NCI-H128 (cell line): ENCODE measurements around the gene ANTXR1.
A peak's percentile ranks its signal among the peaks of the same experiment; 100 is the strongest.

Experiments used
- DNase-seq: peaks from one replicate; lab custom pipeline; 2025; ENCODE audit not compliant: unreplicated experiment; lab: John Stamatoyannopoulos, UW

Gene ANTXR1

DNA sequence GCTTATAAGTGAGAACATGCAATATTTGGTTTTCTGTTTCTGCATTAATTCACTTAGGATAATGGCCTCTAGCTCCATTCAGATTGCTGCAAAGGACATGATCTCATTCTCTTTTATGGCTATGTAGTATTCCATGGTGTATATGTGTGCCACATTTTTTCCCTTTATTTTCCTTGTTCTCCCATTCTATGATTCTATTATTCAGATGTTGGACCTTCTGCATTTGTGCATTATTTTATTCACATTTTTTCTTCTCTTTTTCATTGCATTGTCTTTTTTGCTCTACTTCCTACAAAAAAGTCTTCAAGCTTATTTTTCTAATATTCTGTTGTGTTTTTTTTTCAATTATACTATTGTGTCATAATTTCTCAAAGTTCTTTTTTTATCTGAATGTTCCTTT lies 11.1 kb upstream of the ANTXR1 start:
- no peak for DNase-seq

DNA sequence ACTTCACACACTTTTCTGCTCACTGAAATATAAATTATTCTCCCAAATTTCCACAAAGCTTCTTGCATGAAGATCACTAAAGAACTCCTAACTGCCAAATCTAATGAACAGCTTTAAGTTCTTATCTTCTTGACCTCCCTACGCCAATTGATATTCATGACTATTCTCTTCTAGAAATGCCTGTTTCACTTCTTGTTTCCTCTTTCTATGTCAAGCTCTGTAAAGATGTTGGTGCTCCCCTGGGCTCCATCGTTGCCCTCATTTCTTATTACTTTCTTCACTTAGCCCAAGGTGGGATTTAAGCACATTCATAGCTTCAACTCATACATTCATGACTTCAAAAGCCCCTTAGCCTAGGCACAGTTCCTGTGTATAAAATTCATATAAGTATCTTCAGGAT lies 9.2 kb upstream of the ANTXR1 start:
- DNase-seq, result no peak

GRCh38 chr2:69007169-69007568 lies 5.8 kb upstream of the ANTXR1 start:
- DNase-seq, result no peak

DNA sequence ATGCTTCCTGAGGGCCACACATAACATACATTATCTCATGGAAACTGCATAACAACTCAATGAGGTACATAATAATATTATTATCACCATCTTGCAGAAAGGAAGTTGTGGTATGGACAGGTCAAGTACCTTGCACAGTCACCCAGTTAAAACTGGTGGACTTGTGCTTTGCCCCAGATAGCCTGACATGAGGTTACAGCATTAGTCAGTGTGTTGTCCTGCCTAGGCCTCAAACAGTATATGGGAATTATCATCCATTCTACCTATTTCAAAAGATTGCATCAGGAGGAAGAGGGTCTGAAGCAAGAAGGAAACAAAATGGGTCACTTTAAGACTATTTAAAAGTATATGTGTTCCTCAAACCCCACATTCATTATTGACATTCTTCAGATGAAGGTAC lies 5.4 kb upstream of the ANTXR1 start:
- DNase-seq, result no peak

GRCh38 chr2:69010437-69011194 lies 2.4 kb upstream of the ANTXR1 start:
- DNase-seq, result no peak

GRCh38 chr2:69011611-69012157 lies 1.3 kb upstream of the ANTXR1 start:
- no peak for DNase-seq

DNA sequence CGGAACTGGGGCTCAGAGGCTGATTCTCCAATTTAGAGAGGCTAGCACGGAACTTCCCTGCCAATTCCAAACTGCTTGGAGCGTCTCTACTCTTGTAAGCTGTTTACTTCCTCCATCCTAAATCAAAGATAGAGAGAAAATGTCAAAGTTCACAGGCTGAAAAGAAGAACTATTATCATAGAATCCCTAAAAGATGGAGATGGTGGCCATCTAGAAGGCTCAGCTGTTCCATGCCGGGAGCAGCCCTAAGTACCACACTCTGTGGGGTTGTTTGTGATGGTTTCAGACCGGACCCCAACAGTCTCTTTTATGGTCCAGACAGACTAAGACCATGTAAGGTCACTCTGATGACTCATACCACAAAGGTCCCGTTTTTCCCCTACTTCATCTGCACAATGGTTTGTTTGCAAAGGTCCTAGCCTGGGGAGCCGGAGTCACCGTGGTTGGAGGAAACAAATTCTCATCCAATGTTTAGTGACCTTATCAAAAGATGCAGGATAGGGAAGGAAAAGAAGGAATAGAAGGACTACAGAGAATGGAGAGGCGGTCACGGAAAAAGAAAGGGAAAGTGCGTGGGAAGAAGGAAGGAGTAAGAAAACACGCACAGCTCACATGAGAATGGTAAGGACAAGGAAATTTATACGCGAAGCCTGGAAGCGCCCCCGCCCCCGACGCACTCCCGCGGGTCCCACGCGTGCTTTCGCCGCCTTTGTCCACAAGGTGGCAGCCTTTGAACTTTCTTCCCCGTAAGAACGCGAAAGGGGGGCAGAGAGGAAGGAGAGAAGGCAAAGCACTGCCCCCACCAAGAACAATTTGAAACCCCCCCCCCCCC lies 453 bp upstream of the ANTXR1 start:
- peak; percentile 30 for DNase-seq

DNA sequence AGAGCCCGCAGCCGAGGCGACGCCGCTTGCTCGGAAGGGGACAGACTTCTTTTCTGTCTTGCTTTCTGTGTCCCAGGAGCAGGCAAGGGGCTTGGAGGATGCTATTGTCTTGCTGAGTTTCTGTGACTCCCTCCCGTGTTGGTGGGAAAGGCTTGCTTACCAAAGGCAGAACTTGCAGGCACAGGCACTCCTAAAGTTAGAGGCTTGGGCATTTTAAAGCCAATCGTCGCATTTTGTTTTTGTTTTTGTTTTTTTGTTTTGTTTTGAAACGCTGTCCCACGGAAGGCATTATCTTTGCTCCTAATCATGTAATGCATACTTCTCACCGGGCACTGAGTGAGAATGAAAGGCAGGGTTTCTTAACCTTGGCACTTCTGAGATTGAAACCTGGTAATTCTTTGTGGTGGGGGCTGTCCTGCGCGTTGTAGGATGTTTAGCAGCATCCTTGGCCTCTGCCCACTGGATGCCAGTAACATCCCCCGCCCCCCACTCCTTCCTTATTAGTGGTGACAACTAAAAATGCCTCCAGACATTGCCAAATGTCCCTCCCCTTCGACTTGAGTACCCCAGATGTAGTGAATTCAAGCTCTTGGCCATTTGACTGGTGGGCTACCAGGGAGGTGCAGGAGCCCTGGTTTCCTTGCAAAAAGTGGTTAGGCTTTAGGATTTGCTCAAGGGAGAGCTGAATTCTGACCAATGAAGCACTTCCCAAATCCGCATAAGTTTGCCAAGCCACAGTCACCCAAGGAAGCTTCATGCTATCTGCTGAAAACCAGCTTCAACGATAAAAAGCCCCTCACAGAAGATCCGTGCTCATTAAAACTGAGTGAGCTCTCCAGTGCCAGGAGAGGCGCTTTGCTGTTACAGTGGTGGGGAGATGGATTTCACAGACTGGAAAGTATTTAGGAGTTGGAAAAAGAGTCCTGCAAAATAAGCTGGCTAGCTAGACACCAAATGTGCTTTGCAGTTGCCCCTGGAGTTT lies 1.2 kb downstream of the ANTXR1 start:
- DNase-seq, result no peak

GRCh38 chr2:69017080-69017479 lies 4.1 kb downstream of the ANTXR1 start:
- DNase-seq, result no peak

DNA sequence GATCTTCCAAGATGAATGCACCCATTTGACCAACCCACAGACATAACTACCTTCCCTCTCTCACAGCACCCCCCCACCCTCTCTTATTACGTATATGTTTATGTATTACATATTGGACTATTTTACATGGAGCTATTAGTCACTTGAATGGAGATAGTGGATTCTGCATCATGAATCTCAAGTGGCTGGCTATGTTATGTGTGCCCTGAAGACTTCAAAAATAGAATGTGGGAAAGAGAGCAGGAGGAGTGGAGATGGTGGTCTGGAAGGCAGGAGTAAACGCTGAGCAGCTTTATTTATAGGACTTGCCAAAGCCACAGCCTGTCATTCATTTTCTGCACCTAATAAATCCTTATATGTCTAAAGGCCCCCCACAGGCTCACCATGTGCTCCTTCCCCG lies 4.9 kb downstream of the ANTXR1 start:
- DNase-seq, result no peak

- DNase-seq, result no peak
Measured at GRCh38 chr2:69018678-69019095, 5.7 kb downstream of the ANTXR1 start.

DNA sequence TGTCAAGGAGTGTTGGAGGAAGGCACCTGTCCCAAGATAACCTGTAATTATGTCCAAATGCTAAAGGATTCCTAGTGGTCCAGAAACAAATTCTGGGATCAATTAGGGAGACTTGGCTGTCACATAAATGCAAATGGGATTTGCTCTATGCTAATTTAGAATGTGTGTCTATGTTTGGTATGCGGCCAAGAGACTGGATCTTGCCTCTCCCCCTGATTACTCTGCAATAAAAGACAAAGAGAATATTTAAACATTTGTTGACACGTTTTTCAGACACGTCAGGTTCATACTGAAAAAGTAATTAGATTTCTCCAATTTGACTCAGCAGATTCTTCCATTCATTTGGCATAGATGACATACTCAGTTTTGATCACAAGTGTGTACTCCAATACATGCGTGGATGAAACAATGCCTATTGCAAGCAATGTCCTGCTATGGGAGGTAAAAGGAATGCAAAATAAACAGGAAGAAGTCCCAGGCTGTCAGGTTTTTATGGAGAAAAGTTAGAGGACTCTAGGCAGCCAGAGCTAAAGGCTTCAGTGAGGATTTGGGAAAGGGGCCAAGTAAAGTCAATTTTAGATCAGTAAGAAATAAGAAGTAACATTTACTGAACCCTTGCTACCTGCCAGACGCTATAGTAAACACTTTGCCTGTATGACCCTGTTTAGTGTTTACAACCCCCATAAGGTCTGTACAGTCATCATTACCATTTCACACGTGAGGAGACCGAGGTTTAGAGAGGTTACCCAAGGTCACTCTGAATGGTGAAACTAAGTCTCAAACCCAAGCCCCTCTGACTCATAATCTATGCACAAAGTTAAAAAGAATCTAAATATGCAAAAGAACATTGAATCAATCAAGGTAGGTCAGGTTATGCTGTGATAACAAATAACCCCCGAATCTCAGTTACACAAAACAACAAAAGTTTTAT lies 7.8 kb downstream of the ANTXR1 start:
- DNase-seq, result no peak

DNA sequence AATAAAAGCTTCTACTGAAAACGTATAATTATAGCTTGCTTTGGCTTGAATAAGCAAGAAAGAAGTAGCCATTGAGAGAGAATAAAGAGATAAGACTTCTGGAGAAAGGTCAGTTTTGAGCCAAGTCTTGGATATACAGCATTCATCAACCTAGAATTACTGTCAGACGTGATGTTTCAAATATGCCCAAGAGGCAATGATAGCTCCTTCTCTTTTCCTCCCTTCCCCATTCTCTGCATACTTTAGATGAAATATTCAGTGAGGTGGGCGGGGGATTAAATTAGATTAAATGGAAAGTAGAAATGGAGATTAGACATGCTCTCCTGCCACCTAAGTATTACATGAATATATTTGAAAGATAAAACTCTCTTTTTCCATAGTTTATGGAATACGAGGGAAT lies 8.7 kb downstream of the ANTXR1 start:
- no peak for DNase-seq

- DNase-seq, result no peak
Measured at GRCh38 chr2:69022548-69022947, 9.6 kb downstream of the ANTXR1 start.

- DNase-seq, result no peak
Measured at GRCh38 chr2:69023236-69023635, 10.3 kb downstream of the ANTXR1 start.

DNA sequence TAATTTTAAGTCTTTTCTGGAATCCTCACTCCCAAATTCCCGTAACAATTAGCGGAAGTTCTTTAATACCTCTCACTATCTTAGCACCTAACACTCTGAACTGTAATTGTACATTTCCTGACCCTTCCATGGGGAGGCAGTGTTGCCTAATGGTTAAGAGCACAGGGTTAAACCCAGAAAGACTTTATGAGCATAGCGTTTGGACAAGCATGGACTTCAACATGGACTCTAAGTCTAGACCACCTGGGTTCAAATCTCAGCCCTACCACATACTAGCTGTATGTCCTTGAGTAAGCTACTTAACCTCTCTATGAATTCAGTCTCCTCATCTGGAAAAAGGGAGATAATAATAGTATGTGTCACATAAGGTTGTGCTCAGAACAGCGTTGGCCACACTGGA lies 13.0 kb downstream of the ANTXR1 start:
- no peak for DNase-seq

GRCh38 chr2:69026691-69027459 lies 13.9 kb downstream of the ANTXR1 start:
- no peak for DNase-seq

- DNase-seq, result no peak
Measured at GRCh38 chr2:69030800-69031428, 17.9 kb downstream of the ANTXR1 start.

- DNase-seq, result no peak
Measured at GRCh38 chr2:69031466-69031865, 18.5 kb downstream of the ANTXR1 start.
